NCI-H2081 (cell line): ENCODE measurements around the gene PRSS2.
"Not testable (repeated sequence)": the region's sequence is repeated elsewhere in the genome, so short reads cannot be mapped to it uniquely, and the experiment has no call there.

Experiments used
- DNase-seq, 2 experiments: peaks; one replicate each; lab custom pipeline; 2025; lab: John Stamatoyannopoulos, UW

The PRSS2 gene

GRCh38 chr7:142759433-142759832 lies 11.3 kb upstream of the PRSS2 start:
- no peak for DNase-seq

DNA sequence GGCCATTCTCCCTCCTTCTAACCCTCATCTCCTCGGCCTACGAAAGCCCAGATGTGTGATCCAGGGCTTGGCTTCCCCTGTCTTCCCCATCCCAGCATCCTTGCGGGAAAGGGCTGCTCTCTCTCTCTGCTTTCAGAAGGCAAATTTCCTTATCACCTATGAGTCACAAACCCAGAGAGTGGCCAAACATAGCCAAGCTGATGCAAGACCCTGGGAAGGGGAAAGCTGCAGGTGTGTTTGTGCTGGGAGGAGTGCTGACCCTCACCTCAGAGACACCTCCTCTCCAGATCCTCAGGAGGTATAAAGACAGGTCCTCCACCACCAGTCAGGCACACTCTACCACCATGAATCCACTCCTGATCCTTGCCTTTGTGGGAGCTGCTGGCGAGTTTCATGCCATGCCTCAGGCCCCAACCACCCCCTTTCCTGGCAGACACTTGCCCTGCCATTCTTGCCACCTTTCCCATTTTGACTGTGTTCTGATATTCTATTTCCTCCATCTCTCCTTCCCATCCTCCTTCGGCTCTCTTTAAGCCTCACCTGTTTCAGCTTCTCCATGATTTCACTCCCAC lies 10.6 kb upstream of the PRSS2 start:
- DNase-seq, result no peak

DNA sequence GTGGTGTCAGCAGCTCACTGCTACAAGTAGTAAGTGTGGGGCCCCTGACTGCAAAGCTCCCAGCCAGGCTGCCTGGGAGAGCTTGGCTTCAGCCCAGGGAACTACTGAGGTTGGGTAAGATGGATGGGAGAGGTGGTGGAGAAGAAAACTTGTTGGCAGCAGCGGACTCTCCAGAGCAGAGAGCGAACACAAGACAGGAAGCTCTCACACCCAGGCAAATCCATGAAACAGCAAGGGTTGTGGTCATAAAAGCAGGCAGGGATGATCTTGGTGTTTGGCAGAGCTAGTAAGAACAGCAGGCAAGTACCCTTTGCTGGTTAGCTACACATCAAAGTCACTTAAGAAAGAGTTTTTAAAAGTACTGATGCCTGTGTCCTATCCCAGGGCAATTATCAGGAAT lies 9.2 kb upstream of the PRSS2 start:
- not testable (repeated sequence) for DNase-seq

GRCh38 chr7:142762104-142762503 lies 8.7 kb upstream of the PRSS2 start:
- DNase-seq, result no peak

- DNase-seq, result no peak
These were observed 3.3 kb upstream of the PRSS2 start for GRCh38 chr7:142767451-142767850.

GRCh38 chr7:142767861-142768260 lies 2.9 kb upstream of the PRSS2 start:
- DNase-seq, result no peak

- DNase-seq, result not testable (repeated sequence)
These were observed 1.9 kb upstream of the PRSS2 start for GRCh38 chr7:142768885-142769284.

GRCh38 chr7:142771353-142771723 lies 568 bp downstream of the PRSS2 start:
- peak; percentile 89 to 98 for DNase-seq

DNA sequence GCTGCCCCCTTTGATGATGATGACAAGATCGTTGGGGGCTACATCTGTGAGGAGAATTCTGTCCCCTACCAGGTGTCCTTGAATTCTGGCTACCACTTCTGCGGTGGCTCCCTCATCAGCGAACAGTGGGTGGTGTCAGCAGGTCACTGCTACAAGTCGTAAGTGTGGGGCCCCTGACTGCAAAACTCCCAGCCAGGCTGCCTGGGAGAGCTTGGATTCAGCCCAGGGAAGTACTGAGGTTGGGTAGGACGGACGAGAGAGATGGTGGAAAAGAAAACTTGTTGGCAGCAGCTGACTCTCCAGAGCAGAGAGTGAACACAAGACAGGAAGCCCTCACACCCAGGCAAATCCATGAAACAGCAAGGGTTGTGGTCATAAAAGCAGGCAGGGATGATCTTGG lies 1.3 kb downstream of the PRSS2 start:
- DNase-seq, result no peak

- no peak for DNase-seq
These were observed 1.9 kb downstream of the PRSS2 start for GRCh38 chr7:142772673-142773072.

DNA sequence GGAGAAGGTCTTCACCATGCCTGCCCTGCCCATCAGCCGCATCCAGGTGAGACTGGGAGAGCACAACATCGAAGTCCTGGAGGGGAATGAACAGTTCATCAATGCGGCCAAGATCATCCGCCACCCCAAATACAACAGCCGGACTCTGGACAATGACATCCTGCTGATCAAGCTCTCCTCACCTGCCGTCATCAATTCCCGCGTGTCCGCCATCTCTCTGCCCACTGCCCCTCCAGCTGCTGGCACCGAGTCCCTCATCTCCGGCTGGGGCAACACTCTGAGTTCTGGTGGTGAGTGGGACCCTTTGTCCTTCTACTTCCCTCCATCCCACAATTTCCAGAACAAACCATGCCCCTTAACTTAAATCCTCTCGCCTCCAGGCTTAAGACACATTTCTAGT lies 2.5 kb downstream of the PRSS2 start:
- no peak for DNase-seq

DNA sequence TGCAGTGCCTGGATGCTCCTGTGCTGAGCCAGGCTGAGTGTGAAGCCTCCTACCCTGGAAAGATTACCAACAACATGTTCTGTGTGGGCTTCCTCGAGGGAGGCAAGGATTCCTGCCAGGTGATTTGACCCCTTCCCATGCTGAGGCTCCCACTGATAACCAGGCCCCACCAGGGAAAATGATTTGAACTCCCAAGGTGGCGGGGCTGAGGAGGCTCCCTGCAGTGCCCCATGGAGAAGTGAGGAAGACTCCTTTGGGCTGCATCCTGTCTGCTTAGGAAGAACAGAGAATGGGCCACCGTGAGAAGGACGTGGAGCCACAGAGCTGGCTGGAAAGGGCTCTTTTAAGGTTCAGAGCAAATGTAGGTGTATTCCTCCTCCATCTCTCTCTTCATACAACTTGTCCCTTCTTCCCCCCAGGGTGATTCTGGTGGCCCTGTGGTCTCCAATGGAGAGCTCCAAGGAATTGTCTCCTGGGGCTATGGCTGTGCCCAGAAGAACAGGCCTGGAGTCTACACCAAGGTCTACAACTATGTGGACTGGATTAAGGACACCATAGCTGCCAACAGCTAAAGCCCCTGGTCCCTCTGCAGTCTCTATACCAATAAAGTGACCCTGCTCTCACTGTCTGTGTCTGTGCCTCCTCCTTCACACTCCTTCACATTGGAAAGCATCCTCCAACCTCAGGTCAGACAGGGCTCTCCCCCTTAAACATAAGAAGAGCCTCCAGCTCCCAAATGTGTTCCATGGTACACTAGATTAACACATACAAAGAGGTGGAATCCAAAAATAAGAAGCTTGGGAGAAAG lies 3.4 kb downstream of the PRSS2 start:
- DNase-seq, result no peak

DNA sequence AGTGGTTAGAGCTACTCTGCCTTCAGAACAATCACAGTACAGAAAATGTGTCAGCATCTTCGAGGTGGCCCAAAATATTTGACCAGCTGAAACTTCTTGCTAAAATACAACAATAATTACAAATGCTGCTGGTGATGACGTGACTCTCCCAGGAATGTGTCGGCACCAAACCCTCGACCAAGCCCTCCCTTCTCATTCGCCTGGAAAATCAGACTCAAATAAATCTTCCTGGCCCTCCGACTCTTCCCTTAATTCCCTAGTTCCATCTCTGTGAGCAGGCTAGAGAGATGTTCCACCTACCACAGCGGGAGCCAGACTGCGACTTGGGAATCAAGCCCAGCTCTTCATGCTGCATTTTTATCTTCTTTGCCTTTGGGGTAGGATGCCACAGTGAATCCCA lies 4.1 kb downstream of the PRSS2 start:
- DNase-seq, result no peak

DNA sequence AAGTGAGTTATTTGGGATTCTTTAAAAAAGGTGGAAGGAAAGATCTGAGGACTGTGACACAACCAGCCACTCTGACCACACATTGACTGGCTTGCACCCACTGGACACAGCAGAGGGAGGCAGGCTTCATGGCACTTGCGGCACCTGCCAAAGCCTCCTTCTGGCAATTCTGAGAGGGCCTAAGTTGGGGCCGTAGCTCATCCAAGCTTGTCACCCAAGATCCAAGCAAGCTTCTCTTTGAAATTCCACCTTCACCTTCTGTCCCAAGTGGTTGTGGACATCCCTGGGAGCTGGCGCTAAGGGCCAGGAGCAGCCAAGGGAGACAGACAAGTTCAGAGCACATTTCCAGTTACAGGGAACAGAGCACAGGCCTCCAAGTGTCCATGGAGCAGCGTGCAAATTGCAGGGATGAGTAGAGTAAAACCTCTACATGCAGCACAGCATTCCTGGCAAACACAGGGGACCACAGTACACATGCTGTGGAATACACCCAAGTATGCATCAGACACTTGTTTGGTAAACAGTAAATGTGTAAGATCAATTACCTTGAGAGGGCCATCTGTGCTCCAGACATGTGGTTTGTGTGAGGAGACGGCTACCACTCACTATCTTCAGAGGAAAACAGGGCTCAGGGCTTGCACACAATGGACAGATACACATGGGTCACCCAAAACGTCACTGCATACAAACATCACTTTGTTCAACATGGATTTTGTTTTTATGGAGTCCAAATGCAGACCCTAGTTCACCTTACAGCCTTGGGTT lies 4.8 kb downstream of the PRSS2 start:
- DNase-seq, result not testable (repeated sequence)

DNA sequence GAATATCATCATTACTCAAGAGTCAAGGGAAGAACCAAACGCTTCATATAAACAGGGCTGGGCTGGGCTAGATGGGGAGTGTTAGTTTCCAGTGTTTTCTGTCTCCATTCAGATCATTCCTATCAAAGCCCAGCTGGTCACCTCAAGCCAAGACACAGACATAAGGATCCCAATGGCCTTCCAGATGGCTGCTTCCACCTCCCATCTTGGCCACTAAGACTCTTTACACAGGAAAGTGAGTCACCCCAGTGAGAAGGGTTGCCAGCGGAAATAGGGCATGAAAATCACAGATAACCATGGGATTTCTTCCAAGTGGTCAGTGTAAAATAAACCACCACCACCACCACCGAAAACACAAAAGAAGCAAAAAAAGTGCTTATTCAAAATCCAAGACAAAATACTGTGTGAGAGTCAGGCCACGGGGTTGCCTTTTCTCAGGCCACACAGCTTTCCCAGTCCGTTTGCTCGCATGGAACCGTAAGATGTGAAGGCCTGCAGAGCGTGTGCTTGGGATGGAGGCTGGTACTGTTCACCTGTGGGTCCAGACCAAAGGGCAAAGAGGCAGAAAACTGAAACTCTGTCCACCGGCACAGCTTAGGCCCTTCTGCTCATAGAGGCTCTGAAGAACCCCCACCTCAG lies 5.6 kb downstream of the PRSS2 start:
- DNase-seq, result no peak

- not testable (repeated sequence) for DNase-seq
These were observed 6.1 kb downstream of the PRSS2 start for GRCh38 chr7:142776845-142777225.

DNA sequence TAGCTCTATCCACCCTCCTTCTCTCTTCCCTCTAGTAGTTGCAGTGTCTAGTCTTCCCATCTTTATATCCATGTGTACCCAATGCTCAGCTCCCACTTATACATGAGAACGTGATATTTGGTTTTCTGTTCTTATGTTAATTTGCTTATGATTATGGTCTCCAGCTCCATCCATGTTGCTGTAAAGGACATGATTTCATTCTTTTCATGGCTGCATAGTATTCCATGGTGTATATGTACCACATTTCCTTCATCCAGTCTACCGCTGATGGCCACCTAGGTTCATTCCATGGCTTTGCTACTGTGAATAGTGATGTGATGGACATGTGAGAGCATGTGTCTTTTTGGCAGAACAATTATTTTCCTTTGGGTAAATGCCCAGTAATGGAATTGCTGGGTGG lies 6.5 kb downstream of the PRSS2 start:
- DNase-seq, result no peak

DNA sequence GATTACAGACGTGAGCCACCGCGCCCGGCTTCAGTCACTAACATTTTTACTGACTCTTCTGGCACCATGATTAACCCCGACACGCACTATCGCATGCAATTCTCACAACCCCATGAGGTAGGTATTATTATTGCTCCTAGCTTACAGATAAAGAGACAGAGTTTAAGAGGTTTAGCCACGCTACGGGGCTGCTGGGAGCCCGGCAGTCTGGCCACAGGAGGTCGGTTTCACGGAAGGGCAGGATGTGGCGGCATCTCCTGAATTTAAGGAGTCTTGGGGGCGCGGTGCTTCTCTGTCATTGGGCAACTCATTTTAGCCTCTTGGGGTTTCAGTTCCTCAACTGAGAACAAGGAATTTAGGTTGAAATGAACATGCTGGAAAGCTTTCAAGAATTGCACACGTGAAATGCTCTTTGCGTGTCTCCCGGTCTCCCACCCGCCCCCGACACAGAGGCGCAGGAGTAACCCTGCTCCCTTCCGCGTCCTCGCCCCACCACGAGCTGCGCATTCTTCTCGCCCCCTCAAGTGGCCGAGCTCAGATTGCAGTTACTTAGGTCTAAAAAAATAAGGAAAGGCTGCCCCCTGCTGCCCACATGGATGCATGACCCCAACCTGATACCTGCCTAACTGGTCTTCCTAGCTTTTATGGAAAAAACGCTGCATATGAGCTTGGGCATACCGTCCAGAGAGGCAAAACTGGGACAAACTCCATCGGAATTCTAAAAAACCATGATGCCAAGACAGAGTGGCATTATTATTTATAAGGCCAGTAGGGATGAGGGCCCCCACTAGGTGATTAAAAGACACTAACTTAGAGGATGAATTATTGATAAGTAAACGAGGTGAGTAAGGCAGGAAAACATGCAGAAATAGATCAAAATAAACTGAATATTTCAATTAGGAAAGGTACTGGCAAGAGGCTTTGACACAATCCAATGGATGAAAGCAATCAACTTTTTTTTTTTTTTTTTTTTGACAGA lies 12.4 kb downstream of the PRSS2 start:
- DNase-seq, result peak; percentile 95 to 97

DNA sequence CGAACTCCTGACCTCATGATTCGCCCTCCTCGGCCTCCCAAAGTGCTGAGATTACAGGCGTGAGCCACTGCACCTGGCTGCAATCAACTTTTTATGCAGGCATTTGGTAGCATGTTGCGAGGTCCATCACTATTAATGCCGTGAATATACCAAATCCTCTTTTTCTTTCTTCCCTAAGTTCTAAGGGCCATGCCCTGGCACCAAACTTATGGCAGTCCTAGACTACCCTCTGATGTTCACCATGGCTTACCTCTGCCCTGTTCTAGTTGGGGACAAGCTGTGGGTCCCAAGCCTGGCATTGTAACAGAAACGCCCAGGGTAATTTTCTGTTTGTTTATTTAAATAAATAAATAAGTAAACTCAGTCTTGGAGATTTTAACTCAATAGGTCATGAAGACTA lies 13.3 kb downstream of the PRSS2 start:
- DNase-seq, result peak in 1 of 2 experiments; percentile 16

DNA sequence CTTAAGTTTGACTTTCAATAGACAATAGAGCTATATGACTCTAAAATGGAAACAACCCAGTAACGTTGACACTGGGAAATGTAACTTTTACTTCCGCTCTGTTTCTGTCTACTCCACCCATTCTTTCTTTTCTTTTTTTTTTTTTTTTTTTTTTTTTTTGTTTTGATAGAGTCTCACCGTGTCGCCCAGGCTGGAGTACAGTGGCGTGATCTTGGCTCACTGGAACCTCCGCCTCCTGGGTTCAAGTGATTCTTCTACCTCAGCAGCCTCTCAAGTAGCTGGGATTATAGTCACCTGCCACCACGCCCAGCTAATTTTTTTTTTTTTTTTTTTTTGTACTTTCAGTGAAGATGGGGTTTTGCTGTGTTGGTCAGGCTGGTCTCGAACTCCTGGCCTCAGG lies 13.9 kb downstream of the PRSS2 start:
- DNase-seq, result no peak

- no peak for DNase-seq
These were observed 15.1 kb downstream of the PRSS2 start for GRCh38 chr7:142785841-142786250.
